Dendritic cell treated with granulocyte-macrophage colony-stimulating factor and Interleukin-4, amounts not matched to agents 40 ng/mL and 50 ng/mL, for 4 days (primary cell): Measurements from ENCODE around the gene ST3GAL5.
"Not testable (repeated sequence)": the region's sequence is repeated elsewhere in the genome, so short reads cannot be mapped to it uniquely, and the experiment has no call there.

Experiments used
- H3K27ac Mint-ChIP-seq: one replicate; pipeline ENCODE4 v1.8.0; 2022; ENCODE audit warnings: mild to moderate bottlenecking, mixed read lengths
- H3K27me3 Mint-ChIP-seq: one replicate; pipeline ENCODE4 v1.8.0; 2022; ENCODE audit warnings: mild to moderate bottlenecking, mixed read lengths
- H3K36me3 Mint-ChIP-seq: one replicate; pipeline ENCODE4 v1.8.0; 2022; ENCODE audit warnings: low read depth, mixed read lengths
- H3K4me1 Mint-ChIP-seq: one replicate; pipeline ENCODE4 v1.8.0; 2022; ENCODE audit warnings: low read depth, mixed read lengths
- H3K4me3 Mint-ChIP-seq: one replicate; pipeline ENCODE4 v1.8.0; 2022; ENCODE audit warnings: mild to moderate bottlenecking, moderate library complexity, mixed read lengths
- H3K9me3 Mint-ChIP-seq: one replicate; pipeline ENCODE4 v1.8.0; 2022; ENCODE audit warnings: mixed read lengths
- intact Hi-C: fragments of 100-400 bp; cut with micrococcal nuclease; formaldehyde crosslinking; loops from one replicate; pipeline ENCODE4 v1.15.0; 2022

ST3GAL5 gene

DNA sequence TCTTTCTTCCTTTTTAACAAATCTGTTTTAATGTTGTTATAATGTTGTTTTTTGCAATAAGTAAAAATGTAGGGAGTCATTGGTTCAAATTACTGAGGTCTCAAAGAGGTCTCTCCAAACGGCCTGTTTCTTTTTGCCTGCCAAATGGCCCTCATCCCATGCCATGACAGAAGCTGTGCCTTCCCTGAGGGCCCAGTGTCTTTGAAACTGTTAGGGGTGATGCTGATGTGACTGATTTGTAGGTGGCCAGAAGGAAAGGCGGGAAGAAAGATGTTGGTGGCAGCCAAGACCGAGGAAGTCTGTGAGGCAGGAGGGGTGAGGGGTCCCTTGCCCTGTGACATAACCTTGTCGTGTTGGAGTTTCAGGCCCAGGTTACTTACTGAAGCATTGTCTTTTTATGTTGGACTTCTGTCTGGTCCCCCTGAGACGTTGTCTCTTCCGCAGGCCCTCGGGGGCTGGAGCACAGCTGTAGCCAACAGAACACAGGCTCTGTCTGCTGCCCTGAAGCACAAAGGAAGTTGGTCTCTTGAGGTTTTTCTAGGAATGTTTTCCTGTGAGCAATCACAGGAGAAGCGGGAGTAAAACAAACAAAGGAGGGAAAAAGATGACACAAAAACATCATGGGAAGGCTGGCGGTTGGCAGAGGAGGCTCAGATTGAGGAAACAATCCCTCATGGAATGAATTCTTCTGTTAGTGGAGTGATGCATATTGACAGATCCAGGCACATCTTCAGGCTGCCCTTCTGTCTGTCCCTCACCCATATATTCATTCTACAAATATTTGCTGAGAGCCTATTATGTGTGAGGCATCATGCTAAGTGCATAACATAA lies 4.9 kb upstream of the ST3GAL5 start:
- peaks cover 57% of the 10 kb centered on the region for H3K4me1 Mint-ChIP-seq
- H3K27me3 Mint-ChIP-seq: no peaks in the 10 kb centered on the region
- peaks cover 16% of the 10 kb centered on the region for H3K36me3 Mint-ChIP-seq
- peaks cover 25% of the 10 kb centered on the region for H3K9me3 Mint-ChIP-seq
- intact Hi-C loops: no loop called here
- H3K4me3 Mint-ChIP-seq: no peak overlapping the region
- H3K27ac Mint-ChIP-seq: peak overlapping the region; percentile 14

DNA sequence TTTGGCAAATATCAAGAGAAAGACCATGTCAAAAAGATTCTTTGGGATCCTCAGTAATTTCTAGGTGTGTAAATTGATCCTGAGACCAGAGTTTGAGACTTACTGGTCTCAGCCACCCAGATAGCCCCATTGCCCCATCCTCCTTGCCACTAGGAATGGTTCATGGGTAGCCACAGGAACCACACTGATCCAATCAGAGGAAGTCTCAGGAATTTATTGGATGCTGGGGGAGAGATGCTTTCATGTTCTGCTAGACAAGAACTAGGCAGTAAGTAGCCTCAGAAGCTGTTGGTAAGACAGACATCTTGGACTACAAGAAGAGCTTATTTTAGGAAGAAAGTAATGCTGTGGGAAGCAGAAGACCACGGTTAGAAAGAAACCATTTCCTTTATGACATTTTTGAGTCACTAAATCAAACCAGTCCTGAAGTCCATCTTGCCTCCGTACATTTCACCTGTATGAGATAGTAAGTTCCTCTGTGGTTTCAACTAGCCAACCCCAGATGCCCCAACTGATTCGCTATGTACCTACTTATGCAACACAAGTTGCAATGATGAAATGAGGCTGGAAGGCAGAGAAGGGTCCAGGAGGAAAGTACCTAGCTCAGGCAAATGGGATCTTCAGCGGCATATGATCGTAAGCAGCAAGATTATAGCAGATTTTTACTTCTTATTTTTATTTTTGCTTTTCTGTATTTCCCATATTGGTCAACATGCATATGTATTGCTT lies 3.6 kb upstream of the ST3GAL5 start:
- peaks cover 56% of the 10 kb centered on the region for H3K4me1 Mint-ChIP-seq
- H3K36me3 Mint-ChIP-seq: peaks cover 16% of the 10 kb centered on the region
- H3K27ac Mint-ChIP-seq: no peak overlapping the region
- H3K4me3 Mint-ChIP-seq: no peak overlapping the region
- intact Hi-C loops: no loop called here
- H3K9me3 Mint-ChIP-seq: peaks cover 18% of the 10 kb centered on the region
- no peaks in the 10 kb centered on the region for H3K27me3 Mint-ChIP-seq

DNA sequence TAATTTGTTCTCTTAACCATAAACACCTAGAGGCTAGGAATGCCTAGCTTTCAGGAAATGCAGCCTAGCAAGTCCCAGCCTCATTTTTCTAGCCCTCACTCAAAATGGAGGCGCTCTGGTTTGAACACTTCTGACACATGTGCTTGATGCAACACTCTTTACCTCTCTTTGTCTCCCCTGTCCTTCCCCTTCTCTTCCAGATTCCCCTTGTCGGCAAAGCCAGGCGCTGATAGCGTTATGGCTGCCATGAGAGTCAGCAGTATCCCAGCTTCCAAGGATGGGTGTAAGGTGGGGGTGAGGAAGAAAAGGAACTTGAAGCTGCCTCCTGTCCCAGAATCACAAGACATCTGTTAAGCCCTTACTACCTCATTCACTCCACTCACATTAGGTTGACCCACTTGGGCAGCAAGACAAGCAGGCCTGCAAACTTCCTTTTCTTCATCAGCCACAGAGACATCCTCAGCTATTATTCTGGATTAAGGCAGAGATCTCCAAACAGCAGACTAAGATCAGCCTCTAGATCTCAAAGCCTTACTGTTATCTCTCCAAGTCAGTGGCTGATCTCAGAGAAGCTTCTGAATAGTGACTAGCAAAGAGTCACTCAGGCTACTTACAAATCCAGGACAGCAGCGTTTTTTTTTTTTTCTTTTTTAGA lies 1.9 kb upstream of the ST3GAL5 start:
- H3K27me3 Mint-ChIP-seq: no peaks in the 10 kb centered on the region

DNA sequence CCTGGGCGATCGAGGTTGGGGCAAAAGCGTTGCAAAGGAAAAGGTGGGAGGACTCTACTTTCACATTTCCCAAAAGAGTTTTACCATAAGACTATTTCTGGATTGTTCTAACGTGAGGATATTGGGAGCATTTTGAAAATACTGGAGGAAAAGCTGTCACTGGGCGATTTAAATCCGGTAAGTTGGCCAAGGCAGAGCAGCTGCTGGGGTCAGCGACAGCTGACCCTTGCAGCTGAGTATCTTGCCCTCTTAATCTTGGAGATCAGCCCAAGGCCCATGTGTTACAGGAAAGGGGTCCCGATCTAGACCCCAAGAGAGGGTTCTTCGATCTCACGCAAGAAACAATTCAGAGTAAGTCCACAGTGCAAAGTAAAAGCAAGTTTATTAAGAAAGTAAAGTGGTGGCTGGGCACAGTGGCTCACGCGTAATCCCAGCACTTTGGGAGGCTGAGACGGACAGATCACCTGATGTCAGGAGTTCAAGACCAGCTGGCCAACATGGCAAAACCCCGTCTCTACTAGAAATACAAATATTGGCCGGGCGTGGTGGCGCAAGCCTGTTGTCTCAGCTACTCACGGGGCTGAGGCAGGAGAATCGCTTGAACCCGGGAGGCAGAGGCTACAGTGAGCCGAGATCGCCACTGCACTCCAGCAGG lies 964 bp upstream of the ST3GAL5 start:
- Mint-ChIP-seq H3K27ac (peak overlapping the region; percentile 98), H3K4me1 (peaks cover 74% of the 10 kb centered on the region), H3K9me3 (peaks cover 6% of the 10 kb centered on the region), H3K27me3 (no peaks in the 10 kb centered on the region), H3K36me3 (peaks cover 8% of the 10 kb centered on the region), H3K4me3 (peak overlapping the region; percentile 84)
- intact Hi-C loops: loop anchor here (5.0 kb wide), 3 partner anchors 37 to 148 kb away; no protein-coding TSS in a partner anchor

More for the DNA sequence above, 1.9 kb upstream of the ST3GAL5 start:
- peaks cover 73% of the 10 kb centered on the region for H3K4me1 Mint-ChIP-seq
- H3K9me3 Mint-ChIP-seq: peaks cover 15% of the 10 kb centered on the region
- H3K36me3 Mint-ChIP-seq: peaks cover 16% of the 10 kb centered on the region
- peak overlapping the region; percentile 98 for H3K27ac Mint-ChIP-seq
- intact Hi-C loops: no loop called here
- H3K4me3 Mint-ChIP-seq: peak overlapping the region; percentile 69

DNA sequence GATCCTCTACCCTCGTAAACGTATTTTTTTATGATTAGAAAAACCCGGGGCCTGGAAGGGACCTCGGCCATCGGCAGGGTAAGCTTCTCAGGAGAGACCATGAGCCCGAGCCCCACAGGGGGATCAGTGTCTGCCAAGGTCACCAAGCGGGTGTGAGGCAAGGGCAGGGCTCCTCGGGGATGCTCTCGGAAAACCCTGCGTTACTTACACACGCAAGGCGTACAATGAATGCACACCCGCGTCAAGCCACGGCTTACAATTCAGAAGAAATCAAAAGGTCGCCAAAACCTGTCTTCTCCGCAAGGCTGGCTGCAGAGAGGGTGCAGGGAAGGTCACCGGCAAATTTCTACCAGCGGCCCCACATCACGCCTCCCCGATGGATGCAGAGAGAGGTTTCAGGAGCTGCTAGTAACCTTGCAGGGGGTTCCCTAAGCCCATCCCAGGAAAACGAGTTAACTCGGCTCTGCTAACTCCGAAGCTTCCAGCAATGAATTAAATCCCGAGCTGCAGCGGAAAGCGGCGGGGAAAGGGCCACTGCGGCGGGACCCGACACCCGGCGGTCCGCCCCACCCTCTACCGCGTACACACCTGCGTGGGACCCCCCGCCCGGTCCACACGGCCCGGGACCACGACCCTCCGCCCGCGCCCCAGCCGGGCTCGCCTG lies 638 bp downstream of the ST3GAL5 start:
- intact Hi-C loops: loop anchor here (5.0 kb wide), 3 partner anchors 36 to 149 kb away; no protein-coding TSS in a partner anchor
- Mint-ChIP-seq H3K27ac (peak overlapping the region; percentile 76), H3K4me1 (peaks cover 75% of the 10 kb centered on the region)

DNA sequence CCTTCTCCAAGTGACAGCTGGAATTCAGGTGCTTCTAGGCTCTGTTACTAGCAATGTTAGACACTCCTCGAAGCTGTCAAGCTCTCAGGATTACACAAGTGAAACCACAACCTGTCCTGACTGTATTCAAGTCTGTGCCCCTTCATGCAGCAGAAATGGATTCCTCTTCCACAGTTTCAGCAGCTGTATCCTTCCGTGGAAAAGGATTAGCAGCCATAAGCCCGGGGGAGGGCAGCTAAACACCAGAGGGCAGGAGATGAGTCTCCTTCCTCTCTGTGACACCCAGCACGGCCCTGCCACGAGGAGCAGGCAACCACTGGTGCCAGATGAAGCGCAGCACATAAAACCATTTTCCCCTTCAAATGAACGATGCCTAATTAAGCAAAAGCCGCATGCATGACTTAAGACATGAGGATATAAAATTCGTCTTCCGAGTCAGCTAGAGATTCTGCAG lies 1.2 kb downstream of the ST3GAL5 start:
- no peaks in the 10 kb centered on the region for H3K9me3 Mint-ChIP-seq
- peak overlapping the region; percentile 76 for H3K4me3 Mint-ChIP-seq
- peaks cover 77% of the 10 kb centered on the region for H3K4me1 Mint-ChIP-seq
- peaks cover 18% of the 10 kb centered on the region for H3K36me3 Mint-ChIP-seq
- no peaks in the 10 kb centered on the region for H3K27me3 Mint-ChIP-seq
- intact Hi-C loops: loop anchor here (1.0 to 5.0 kb wide), 4 partner anchors 35 to 193 kb away; no protein-coding TSS in a partner anchor
- H3K27ac Mint-ChIP-seq: peak overlapping the region; percentile 76

More for the DNA sequence above, 638 bp downstream of the ST3GAL5 start:
- Mint-ChIP-seq H3K27me3 (no peaks in the 10 kb centered on the region), H3K4me3 (peak overlapping the region; percentile 76), H3K9me3 (no peaks in the 10 kb centered on the region), H3K36me3 (peaks cover 13% of the 10 kb centered on the region)

DNA sequence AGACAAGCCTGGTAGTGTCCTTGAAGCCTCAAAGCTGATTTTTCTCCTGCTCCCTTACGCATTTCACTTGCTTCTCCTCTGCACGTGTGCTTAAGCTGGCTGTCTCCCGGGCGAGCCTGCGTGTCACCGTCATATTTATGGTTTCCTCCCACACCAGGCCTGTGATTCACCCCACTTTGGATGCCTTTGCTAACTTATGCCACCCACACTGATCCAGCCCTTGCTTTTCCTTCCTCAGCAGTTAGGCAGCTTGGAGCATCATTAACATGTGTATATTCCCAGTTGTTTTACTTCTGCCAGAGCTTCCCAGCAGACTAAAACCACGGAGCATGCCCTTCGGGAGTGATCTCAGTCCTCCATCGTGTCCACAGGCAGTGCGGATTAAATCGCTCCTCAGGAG lies 2.2 kb downstream of the ST3GAL5 start:
- peak overlapping the region; percentile 76 for H3K4me3 Mint-ChIP-seq
- H3K9me3 Mint-ChIP-seq: peaks cover 4% of the 10 kb centered on the region
- peaks cover 29% of the 10 kb centered on the region for H3K36me3 Mint-ChIP-seq
- peak overlapping the region; percentile 76 for H3K27ac Mint-ChIP-seq
- peaks cover 76% of the 10 kb centered on the region for H3K4me1 Mint-ChIP-seq
- intact Hi-C loops: loop anchor here (5.0 kb wide), 3 partner anchors 34 to 151 kb away; no protein-coding TSS in a partner anchor
- no peaks in the 10 kb centered on the region for H3K27me3 Mint-ChIP-seq

DNA sequence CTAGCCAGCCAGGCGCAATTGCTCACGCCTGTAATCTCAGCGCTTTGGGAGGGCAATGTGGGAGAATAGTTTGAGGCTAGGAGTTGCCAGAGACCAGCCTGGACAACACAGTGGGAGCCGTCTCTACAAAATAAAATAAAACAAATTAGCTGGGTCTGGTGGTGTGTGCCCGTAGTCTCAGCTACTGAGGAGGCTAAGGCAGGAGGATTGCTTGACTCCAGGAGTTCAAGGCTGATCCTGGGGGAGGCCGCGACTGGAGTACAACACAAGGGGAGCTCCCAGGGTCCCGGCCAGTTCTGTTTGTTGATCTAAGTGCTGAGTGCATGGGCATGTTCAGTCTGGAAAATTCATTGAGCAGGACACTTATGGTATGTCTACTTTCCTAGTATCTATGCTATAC lies 2.6 kb downstream of the ST3GAL5 start:
- peak overlapping the region; percentile 32 for H3K4me3 Mint-ChIP-seq
- H3K27ac Mint-ChIP-seq: peak overlapping the region; percentile 76
- peaks cover 80% of the 10 kb centered on the region for H3K4me1 Mint-ChIP-seq
- H3K36me3 Mint-ChIP-seq: peaks cover 33% of the 10 kb centered on the region
- intact Hi-C loops: loop anchor here (5.0 kb wide), 3 partner anchors 34 to 151 kb away; no protein-coding TSS in a partner anchor
- H3K9me3 Mint-ChIP-seq: peaks cover 8% of the 10 kb centered on the region
- H3K27me3 Mint-ChIP-seq: no peaks in the 10 kb centered on the region

DNA sequence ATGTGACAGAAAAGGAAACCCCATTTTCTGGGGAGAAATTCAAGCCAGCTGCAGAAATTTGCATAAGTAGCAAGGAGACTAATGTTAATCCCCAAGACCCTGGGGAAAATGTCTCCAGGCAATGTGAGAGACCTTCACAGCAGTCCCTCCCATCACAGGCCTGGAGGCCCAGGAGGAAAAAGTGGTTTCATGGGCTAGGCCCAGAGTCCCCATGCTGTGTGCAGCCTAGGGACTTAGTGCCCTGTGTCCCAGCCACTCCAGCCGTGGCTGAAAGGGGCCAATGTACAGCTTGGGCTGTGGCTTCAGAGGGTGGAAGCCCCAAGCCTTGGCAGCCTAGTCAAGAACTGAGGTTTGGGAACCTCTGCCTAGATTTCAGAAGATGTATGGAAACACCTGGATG lies 7.0 kb downstream of the ST3GAL5 start:
- intact Hi-C loops, H3K27me3 Mint-ChIP-seq, H3K4me3 Mint-ChIP-seq: not testable (repeated sequence)
- Mint-ChIP-seq H3K9me3 (peaks cover 14% of the 10 kb centered on the region), H3K4me1 (peaks cover 81% of the 10 kb centered on the region), H3K36me3 (peaks cover 41% of the 10 kb centered on the region), H3K27ac (peak overlapping the region; percentile 63)

DNA sequence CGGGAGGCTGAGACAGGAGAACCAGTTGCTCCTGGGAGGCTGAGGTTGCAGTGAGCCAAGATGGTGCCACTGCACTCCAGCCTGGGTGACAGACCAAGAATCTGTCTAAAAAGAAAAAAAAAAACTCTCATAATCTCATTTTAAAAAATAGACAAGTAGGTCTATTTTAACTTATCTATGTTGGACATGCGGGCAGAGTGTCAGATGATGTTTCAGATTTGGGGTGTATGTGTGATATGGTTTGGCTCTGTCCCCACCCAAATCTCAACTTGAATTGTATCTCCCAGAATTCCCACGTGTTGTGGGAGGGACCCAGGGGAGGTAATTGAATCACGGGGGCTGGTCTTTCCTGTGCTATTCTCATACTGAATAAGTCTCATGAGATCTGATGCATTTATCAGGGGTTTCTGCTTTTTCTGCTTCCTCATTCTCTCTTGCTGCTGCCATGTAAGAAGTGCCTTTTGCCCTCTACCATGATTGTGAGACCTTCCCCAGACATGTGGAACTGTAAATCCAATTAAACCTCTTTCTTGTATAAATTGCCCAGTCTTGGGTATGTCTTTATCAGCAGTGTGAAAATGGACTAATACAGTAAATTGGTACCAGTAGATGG lies 8.0 kb downstream of the ST3GAL5 start:
- H3K36me3 Mint-ChIP-seq: peaks cover 41% of the 10 kb centered on the region
- H3K4me1 Mint-ChIP-seq: peaks cover 80% of the 10 kb centered on the region
- H3K4me3 Mint-ChIP-seq, intact Hi-C loops, H3K27me3 Mint-ChIP-seq: not testable (repeated sequence)
- H3K9me3 Mint-ChIP-seq: peaks cover 14% of the 10 kb centered on the region
- H3K27ac Mint-ChIP-seq: peak overlapping the region; percentile 63

DNA sequence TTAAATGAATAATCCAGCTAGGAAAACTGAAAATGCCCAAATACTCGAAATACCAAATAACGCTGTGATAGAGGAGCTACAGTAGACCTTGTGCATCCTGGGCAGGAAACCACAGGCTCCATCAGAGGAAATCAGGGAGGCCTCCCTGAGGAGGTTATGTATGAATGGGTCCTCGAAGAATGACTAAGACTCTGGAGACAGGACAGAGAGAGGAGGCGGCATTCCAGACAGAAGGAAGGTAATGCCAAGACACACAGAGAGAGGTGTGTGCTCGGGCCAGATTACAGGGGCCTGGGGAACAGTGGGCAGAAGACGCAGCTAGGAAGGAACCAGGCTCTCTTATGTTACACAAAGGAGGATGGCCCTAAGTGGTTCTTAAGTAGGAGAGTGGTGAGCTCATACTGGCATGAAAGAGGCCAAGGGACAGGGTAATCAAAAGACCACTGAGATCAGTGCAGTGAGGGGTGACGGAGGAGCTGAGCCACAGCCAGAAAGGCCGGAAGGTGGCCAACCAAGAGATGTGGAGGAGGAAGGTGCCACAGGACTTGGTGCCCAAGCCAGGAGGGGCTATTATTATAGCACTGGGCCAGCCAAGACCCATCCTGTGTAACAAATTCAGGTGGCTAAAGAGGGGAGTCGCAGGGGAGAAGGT lies 9.9 kb downstream of the ST3GAL5 start:
- H3K27ac Mint-ChIP-seq: peak overlapping the region; percentile 7
- no peaks in the 10 kb centered on the region for H3K27me3 Mint-ChIP-seq
- peaks cover 81% of the 10 kb centered on the region for H3K4me1 Mint-ChIP-seq
- H3K9me3 Mint-ChIP-seq: peaks cover 14% of the 10 kb centered on the region
- peaks cover 41% of the 10 kb centered on the region for H3K36me3 Mint-ChIP-seq
- H3K4me3 Mint-ChIP-seq: no peak overlapping the region
- intact Hi-C loops: no loop called here

DNA sequence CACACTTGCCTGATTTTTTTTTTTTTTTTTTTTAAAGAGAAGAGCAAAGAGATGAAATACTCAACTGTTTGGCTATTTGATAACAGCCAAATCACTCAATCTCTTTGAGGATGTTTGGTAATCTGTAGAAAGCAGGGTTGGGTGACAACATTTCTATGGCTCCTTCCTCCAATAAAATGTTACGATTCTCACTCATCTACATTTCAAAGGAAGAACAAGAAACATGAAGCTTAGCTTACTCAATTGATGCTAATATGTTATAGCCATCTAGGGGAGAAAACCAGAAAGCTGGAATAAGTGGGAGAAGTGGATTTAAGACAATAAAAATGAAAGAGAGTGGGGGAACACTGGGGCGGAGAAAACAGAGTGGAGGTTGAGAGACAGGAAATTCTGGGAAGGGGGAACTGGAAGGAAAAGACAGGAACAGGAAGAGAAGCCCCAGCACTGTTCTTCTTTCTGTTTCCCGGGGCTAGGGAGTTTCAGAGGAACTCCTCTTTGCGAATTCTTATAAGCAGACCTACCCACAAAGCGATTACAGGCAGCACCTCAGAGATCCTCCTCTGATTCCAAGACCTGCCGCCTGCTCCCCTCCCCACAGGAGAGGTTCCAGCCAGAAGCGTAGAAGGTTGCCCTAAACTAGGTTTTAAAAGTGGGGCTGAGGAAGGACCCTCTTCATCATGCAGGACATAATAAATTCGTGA lies 13.3 kb downstream of the ST3GAL5 start:
- Mint-ChIP-seq H3K27me3 (no peaks in the 10 kb centered on the region), H3K9me3 (no peaks in the 10 kb centered on the region), H3K4me3 (peak overlapping the region; percentile 65), H3K4me1 (peaks cover 77% of the 10 kb centered on the region), H3K27ac (peak overlapping the region; percentile 80), H3K36me3 (peaks cover 35% of the 10 kb centered on the region)
- intact Hi-C loops: no loop called here
